Right lobe of liver (tissue), 6 donors: Measurements from ENCODE around the gene PCIF1. TPM values are rescaled to one million over a fixed set of nuclear protein-coding genes. Genes with fewer than 3 reads are reported as not detected.
A peak's percentile ranks its signal among the peaks of the same experiment; 100 is the strongest.

Experiments used
- ATAC-seq, 4 donors: fragments of 200-7000 bp; cut with Tn5 transposase; one replicate each; pipeline ENCODE4 v1.9.1; 2020; ENCODE audit warnings: mild to moderate bottlenecking in 4 of 4, moderate library complexity in 4 of 4
- DNase-seq, 3 donors: peaks; one replicate each; pipeline ENCODE4 v3.0.0-alpha.2; 2020
- H3K27ac ChIP-seq, 3 donors: fragments of 200-600 bp; one replicate each; pipeline ENCODE4 v1.8.0; 2022
- H3K27me3 ChIP-seq, 2 donors: fragments of 200-600 bp; one replicate each; pipeline ENCODE4 v1.8.0; 2022
- H3K36me3 ChIP-seq, 4 donors: fragments of 200-600 bp; sonication (generic) in 1 of 4; one replicate each; pipeline versions ENCODE4 v1.5.1 to v1.8.0; 2017 to 2022; ENCODE audit warnings: control low read depth in 1 of 4
- H3K4me1 ChIP-seq, 4 donors: fragments of 200-600 bp; sonication (generic) in 1 of 4; one replicate each; pipeline versions ENCODE4 v1.5.1 to v1.8.0; 2017 to 2022; ENCODE audit warnings: control low read depth in 1 of 4
- H3K4me3 ChIP-seq, 3 donors: fragments of 200-600 bp; one replicate each; pipeline ENCODE4 v1.8.0; 2022
- H3K9me3 ChIP-seq, 4 donors: fragments of 200-600 bp; sonication (generic) in 1 of 4; one replicate each; pipeline versions ENCODE4 v1.5.1 to v1.8.0; 2017 to 2022; ENCODE audit warnings: control low read depth in 1 of 4
- CTCF ChIP-seq, 4 donors: fragments of 200-600 bp in 3 of 4; fragments of 450-650 bp in 1 of 4; IDR thresholded peaks; one replicate each; pipeline versions ENCODE4 v1.5.1 to v1.8.0; 2016 to 2022; ENCODE audit warnings: antibody characterized with exemption in 4 of 4, mild to moderate bottlenecking in 2 of 4
- POLR2A ChIP-seq: fragments of 450-650 bp; IDR thresholded peaks from one replicate; pipeline ENCODE4 v1.6.1; 2017; ENCODE audit warnings: antibody characterized with exemption, mild to moderate bottlenecking
- WGBS: methylation state at CpG from one replicate; pipeline ENCODE4 v1.1.6; 2018; ENCODE audit warnings: low coverage, low lambda C conversion rate; ENCODE audit not compliant: insufficient coverage; ENCODE audit errors: missing lambda C conversion rate; 5-methylcytosine and 5-hydroxymethylcytosine counted together
- intact Hi-C, 2 donors: fragments of 100-400 bp; cut with DNase I; formaldehyde crosslinking; loops; one replicate each; pipeline versions ENCODE4 v1.11.2 to v1.14.1; 2022
- total RNA-seq, 6 experiments: library from RNA; depleted of rRNA in 2 of 6; stranded (reverse); fragments of >200 nt in 2 of 6; fragmentation: NEBNext Ultra II Directional in 3 of 6; extraction: Animal tissue kit (Norgen Biotek cat#: 25700) in 3 of 6; gene quantifications; one replicate each; pipeline versions ENCODE4 v1.1.0 to v1.2.4, GENCODE V29; 2016 to 2023
- donor health status: DM: no; HTN: yes; CAD: no.
- donor health status: DM: no; HTN: no; CAD: no.
- donor health status: DM: no; HTN: no; CAD: no.
- donor health status: DM: no; HTN: yes; CAD: no.
- donor health status: DM: no; HTN: yes; CAD: no.

The PCIF1 gene
- total RNA-seq, 6 experiments from 2014 or later, result 7.8 to 12.1 (median 9.5) TPM

GRCh38 chr20:45964006-45964400, 29.5 kb downstream of the PCIF1 start:
- H3K4me3 ChIP-seq, result no peak overlapping the region
- no peaks in the 10 kb centered on the region for H3K27me3 ChIP-seq
- H3K36me3 ChIP-seq, result peaks cover 0 to 98% (median 56%) of the 10 kb centered on the region in 4 donors
- DNase-seq (peak in 2 of 3 donors; percentile 31 to 37), ATAC-seq (no peak)
- 80% methylated on average over 7 of the region's 9 CpGs for WGBS
- intact Hi-C loops, result loop anchor here (10.0 kb wide), 3 partner anchors 79 to 169 kb away; partner anchors contain the start of genes DNTTIP1 (in 1 of the 2), SPATA25 (in 1 of the 2), TNNC2 (in 1 of the 2) and WFDC3 (in 1 of the 2)
- no peaks in the 10 kb centered on the region for H3K9me3 ChIP-seq
- no peak overlapping the region for H3K27ac ChIP-seq
- TF ChIP-seq CTCF (IDR thresholded peaks at IDR 0.05) (no peak), POLR2A (no peak)
- no peaks in the 10 kb centered on the region for H3K4me1 ChIP-seq

- intact Hi-C loops, result loop anchor here (10.0 kb wide), 3 partner anchors 81 to 171 kb away; partner anchors contain the start of genes DNTTIP1 (in 1 of the 2), SPATA25 (in 1 of the 2), TNNC2 (in 1 of the 2) and WFDC3 (in 1 of the 2)
- H3K36me3 ChIP-seq, result peaks cover 0 to 89% (median 44%) of the 10 kb centered on the region in 4 donors
- DNase-seq, result peak in 2 of 3 donors; percentile 32 to 37
- no peak overlapping the region for H3K27ac ChIP-seq
- no peak for ATAC-seq
- H3K4me1 ChIP-seq, result peaks cover 0 to 6% (median 2%) of the 10 kb centered on the region in 4 donors
- H3K9me3 ChIP-seq, result no peaks in the 10 kb centered on the region
- H3K4me3 ChIP-seq, result no peak overlapping the region
- no peak for TF ChIP-seq POLR2A
- no peak for TF ChIP-seq CTCF (IDR thresholded peaks at IDR 0.05)
- no peaks in the 10 kb centered on the region for H3K27me3 ChIP-seq
- whole genome bisulfite sequencing, result 79% methylated on average over 7 of the region's 18 CpGs
These were observed 30.9 kb downstream of the PCIF1 start for GRCh38 chr20:45965169-45966002.

GRCh38 chr20:45967551-45968080, 33.1 kb downstream of the PCIF1 start:
- Histone ChIP-seq H3K36me3 (peaks cover 0 to 67% (median 33%) of the 10 kb centered on the region in 4 donors), H3K27me3 (no peaks in the 10 kb centered on the region), H3K4me1 (peaks cover 0 to 11% (median 3%) of the 10 kb centered on the region in 4 donors), H3K27ac (no peak overlapping the region), H3K4me3 (no peak overlapping the region), H3K9me3 (no peaks in the 10 kb centered on the region)
- WGBS, result no CpG with 5 or more reads among the region's 13 CpGs
- TF ChIP-seq CTCF (IDR thresholded peaks at IDR 0.05), result no peak
- TF ChIP-seq POLR2A, result no peak
- intact Hi-C loops, result loop anchor here (10.0 kb wide), 3 partner anchors 83 to 173 kb away; partner anchors contain the start of genes DNTTIP1 (in 1 of the 2), SPATA25 (in 1 of the 2), TNNC2 (in 1 of the 2) and WFDC3 (in 1 of the 2)
- ATAC-seq, result no peak
- DNase-seq, result peak in 2 of 3 donors; percentile 43 to 45

GRCh38 chr20:45968081-45968671, 33.7 kb downstream of the PCIF1 start:
- no peaks in the 10 kb centered on the region for H3K9me3 ChIP-seq
- H3K27me3 ChIP-seq, result no peaks in the 10 kb centered on the region
- TF ChIP-seq POLR2A (no peak), CTCF (IDR thresholded peaks at IDR 0.05) (no peak)
- no peak overlapping the region for H3K27ac ChIP-seq
- H3K4me3 ChIP-seq, result no peak overlapping the region
- WGBS, result 100% methylated on average over 1 of the region's 10 CpGs
- intact Hi-C loops, result loop anchor here (10.0 kb wide), 3 partner anchors 83 to 173 kb away; partner anchors contain the start of genes DNTTIP1 (in 1 of the 2), SPATA25 (in 1 of the 2), TNNC2 (in 1 of the 2) and WFDC3 (in 1 of the 2)
- ATAC-seq (no peak), DNase-seq (peak in 2 of 3 donors; percentile 45 to 46)
- H3K4me1 ChIP-seq, result peaks cover 0 to 15% (median 3%) of the 10 kb centered on the region in 4 donors
- H3K36me3 ChIP-seq, result peaks cover 0 to 62% (median 33%) of the 10 kb centered on the region in 4 donors
